GDM1 (cell line): ENCODE data around the gene SLC24A4.

Source experiments
- DNase-seq: peaks from one replicate; lab custom pipeline; 2025; lab: John Stamatoyannopoulos, UW

SLC24A4 gene

GRCh38 chr14:92316176-92316575 is 6.8 kb upstream of the SLC24A4 start:
- DNase-seq = no peak

DNA sequence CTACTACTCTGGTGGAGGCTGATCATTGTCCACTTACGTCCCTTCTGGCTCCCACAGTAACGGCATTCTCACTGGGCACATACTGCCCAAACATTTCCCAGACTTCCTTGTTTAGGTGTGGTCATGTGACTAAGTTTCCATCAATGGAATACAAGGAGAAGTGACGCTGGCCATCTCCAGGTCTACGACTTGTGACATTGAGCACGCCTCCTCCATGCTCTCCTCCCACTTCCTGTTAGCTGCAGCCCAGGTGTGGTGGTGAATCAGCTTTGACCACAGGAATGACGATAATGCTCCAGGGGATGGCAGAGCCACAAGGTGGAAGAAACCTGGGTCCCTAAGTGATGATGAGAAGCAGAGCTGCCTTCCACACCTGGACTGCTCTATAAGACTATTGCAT is 6.0 kb upstream of the SLC24A4 start:
- no peak for DNase-seq

- DNase-seq = no peak
These were observed 5.5 kb upstream of the SLC24A4 start for GRCh38 chr14:92317511-92317910.

DNA sequence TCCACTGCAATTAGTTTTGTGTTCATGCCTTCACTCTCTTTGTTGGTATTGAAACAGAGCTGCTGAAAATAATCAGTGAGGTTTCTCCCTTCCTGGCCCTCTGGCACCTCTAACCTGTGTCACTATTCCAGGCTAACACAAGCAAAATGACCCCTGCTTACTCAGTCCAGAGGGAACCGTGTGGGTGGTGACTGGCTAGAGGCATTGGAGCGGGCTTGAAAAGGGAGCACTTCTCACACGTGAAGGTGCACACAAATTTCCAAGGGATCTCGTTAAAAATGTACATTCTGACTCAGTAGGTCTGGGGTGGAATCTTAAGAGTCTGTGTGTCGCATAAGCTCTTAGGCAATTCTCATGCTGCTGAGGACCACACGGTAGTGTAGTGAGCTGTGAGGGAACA is 1.3 kb upstream of the SLC24A4 start:
- DNase-seq = no peak

DNA sequence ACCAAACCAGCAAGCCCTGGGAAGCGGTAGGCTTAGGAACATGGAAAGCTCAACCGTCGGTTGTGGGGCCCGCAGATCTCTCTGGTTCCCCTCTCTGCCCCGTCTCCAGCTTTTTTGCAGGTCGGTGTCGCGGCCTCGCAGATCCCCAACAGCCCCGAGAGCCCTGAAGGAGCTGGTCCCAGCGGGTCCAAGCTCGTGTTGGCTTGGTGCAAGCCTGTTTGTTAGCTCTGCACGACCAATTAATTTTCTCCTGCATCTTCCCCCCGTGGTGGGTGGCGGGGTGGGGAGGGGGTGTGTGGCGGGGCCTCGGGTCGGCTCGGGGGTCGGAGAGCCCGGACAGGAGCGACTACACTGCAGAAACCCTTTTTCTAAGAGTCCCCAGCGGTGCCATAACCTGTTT is 449 bp upstream of the SLC24A4 start:
- DNase-seq = no peak

DNA sequence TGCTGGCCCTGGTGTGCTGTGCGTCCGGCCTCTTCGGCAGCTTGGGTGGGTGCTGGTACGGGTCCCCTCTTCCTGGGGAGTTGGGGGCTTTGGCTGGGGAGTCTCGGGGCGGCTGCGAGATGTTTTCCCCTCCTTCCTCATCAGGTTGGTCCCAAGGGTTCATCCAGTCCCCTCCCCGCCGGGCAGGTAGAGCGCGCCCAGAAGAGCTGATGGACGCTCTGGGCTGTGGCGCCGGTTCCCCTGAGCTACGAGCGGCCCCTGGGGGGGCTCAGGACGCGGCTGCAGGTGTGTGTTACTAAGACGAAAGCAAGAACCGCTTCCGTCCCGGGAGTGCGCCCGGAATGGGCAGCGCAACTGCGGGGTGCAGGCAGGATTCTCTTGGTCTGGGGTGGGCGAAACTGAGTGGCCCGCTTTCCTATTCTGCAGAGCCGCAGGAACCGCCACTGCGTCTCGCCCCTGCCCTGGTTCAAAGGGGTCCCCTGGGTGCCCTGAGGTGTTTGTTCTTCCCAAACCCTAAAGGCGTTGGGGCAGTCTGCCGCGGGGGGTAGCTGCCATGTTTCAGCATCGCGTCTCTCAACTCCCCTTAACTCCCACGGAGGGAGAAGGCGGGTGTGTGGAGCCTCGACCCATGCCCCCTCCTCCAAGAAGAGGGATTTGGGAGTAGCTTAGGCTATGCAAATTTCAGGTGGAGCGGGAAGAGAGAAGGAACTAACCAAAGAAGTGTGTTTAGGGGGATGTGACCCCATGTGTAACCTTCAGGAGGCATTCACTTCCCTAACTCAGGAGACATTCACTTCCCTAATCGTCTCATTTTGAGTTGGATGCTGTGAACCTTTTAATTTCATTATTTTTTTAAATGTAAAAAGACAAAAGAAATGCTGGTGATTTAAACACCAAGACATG is 1.2 kb downstream of the SLC24A4 start:
- DNase-seq = no peak

- no peak for DNase-seq
These were observed 2.9 kb downstream of the SLC24A4 start for GRCh38 chr14:92325835-92326234.

DNA sequence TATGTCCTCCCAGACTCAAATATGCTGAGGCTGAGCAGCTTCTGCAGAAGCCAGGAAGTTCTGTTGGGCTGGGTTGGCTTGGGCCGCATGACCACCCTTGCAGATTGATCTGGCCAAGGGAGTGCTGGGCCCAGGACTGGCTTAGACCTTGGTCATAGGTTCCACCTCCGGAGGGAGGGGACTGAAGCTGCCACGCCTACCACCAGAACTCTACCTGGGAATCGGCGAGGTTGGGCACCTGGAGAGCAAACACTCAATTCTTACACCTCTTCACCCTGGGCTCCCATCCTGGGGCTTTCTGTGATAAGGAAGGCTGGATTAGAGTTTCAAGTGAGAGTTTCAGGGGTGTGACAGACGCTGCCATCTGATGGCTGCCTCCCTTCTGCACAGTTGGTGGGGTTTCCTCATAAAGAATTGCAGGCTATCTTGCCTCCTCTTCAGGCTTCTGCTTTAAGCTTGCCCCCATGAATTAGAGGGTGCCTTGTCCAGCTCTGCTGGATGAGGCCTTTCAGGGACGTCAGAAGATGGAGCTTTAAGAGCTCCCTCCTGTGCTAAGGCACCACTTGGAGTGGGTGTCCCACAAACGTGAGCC is 5.8 kb downstream of the SLC24A4 start:
- DNase-seq = no peak

DNA sequence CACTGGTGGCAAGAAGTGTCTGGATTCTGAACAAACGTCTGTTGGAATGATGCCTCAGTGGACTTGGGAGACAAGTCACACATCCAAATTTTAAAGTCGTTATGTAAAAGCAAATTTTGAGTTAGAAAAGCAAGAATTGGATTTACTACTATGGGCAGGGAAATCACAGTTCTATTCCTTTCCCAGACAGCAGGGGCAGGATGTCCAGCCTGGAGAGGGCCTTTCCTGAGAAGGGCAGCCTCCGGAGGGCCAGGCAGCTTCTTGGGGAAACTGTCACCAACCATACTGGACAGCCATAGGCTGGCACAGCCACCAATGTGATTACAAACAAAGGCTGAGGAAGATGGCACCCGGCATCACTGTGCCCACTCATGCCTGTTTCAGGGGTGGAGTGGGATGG is 11.1 kb downstream of the SLC24A4 start:
- no peak for DNase-seq

GRCh38 chr14:92336363-92336762 is 13.4 kb downstream of the SLC24A4 start:
- DNase-seq = no peak

DNA sequence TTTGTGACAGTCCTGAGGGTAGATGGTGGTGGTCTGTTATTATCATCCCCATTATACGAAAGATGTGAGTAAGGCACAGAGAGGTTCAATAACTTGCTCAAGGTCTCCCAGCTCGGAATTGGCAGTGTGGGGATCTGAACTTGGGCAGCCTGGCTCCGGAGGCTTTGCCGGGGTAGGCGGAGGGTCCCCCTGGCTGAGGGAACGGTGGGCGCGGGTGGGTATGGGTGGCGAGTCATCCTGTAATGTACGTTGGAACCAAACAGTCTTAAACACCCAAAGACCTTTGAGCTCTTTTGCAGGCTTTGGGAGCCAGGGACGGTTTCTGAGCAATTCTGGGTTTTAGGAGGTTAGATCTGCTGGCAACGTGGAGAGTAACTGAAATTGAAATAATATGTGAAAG is 16.5 kb downstream of the SLC24A4 start:
- no peak for DNase-seq

DNA sequence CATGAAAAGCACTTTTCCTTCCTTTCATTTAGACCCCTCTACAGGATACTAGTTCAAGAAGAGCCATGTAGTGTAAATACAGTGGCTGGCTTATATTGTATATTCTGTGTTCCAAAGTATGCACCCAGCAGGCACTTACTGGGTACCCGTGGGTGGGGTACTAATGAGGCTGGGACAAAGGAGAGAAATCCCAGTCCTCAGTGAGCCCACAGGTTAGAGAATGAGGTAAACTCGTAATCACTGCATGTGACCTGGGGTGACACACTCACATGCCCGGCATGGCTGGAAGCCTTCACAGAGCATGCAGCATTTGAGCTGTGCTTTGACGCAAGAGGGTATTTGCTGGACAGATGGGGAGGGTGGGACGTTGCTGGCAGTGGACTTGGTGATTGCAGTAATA is 17.1 kb downstream of the SLC24A4 start:
- DNase-seq = no peak

DNA sequence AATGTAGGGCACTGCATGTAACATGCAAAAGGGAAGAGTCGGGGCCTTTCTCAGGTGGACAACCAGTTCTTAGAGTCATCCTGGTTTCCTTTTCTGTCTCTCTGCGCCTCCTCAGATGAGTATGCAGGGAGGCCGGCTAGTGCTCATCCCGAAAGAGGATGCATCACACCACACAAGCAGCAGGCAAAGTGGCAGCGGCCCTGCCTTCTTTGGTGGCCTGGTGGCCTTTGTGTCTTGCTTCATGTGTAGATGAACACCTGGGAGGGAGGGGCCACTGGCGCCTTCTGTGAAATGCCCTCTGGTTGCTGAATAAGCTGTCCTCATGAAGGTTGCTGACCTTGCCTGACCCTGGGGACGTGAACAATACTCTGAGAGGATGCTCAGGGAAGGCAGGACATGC is 18.0 kb downstream of the SLC24A4 start:
- no peak for DNase-seq

DNA sequence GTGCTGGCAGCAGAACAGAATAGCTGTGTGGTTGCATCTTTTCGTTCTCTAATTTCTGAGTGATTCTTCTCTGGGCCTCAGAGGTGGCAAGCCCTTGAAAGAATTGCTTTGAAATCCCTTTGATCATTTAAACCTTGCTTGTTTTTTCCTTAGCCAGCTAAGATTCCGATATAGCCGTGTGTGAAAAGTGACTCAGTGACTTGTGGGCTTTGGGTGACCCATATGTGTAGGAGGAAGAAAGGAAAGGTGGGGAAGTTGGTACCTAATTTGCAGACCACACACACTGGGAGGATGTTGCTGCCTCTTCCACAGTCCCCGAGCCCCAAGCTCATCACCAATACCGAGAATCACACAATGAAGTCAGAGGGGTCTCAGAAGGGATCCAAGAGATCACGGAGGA is 18.8 kb downstream of the SLC24A4 start:
- DNase-seq = no peak

GRCh38 chr14:92348154-92348553 is 25.2 kb downstream of the SLC24A4 start:
- DNase-seq = no peak

GRCh38 chr14:92351750-92352149 is 28.8 kb downstream of the SLC24A4 start:
- DNase-seq = no peak

DNA sequence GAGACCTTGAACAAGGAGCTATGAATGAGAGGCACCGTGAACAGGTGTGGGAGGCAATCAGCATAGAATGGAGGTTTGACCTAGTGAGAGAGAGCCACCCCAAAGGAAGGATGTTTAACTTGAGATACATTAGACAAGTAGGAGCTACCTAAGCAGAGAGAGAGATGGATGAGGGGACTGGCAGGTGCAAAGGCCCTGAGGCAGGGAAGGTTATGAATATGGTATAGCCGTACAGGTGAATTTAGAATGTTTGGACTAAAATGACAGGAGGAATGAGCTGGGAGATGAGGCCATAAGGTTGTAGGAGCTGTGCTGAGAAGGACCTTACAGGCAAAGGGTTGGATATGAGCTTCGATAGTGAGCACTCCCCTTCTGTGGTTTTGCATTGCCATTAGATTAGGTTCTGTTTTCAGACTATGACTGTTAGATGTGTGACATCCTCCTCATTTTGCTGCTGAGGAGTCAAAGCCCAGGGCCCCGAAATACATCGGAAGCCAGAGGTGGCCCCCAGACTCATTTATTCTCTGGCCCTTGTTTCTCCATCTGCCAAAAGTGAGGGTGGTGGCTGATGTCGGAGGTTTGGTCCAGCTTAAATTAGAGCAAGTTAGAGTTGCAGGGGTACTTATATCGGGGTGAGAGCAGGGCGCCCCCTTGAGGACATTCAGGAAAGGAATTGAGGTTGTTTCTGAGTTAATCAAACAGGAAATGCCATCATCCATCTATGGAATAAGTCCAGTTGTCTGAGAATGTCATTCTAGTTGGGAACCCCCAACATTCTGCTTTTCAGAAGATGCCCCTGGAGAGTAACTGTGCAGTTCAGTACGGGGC is 29.4 kb downstream of the SLC24A4 start:
- DNase-seq = peak; percentile 20

DNA sequence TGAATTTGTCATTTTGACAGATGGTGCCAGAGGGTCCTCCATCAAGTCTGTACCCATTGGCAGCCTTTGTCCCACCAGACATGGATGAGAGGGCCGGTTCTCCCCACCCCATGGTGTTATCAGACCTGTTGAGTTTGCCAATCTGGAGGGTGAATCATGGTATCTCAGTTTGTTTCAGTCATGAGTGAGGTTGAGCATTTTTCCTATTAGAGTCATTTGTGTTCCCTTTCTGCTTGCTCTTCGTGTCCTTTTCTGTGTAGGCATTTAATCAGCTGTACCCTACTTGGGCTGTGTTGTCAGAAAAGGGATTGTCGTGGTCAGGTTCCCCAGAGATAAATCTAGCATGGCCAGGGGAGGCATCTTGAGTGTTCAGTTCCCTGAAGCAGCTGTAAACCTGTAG is 30.5 kb downstream of the SLC24A4 start:
- no peak for DNase-seq

GRCh38 chr14:92356677-92357076 is 33.7 kb downstream of the SLC24A4 start:
- no peak for DNase-seq

DNA sequence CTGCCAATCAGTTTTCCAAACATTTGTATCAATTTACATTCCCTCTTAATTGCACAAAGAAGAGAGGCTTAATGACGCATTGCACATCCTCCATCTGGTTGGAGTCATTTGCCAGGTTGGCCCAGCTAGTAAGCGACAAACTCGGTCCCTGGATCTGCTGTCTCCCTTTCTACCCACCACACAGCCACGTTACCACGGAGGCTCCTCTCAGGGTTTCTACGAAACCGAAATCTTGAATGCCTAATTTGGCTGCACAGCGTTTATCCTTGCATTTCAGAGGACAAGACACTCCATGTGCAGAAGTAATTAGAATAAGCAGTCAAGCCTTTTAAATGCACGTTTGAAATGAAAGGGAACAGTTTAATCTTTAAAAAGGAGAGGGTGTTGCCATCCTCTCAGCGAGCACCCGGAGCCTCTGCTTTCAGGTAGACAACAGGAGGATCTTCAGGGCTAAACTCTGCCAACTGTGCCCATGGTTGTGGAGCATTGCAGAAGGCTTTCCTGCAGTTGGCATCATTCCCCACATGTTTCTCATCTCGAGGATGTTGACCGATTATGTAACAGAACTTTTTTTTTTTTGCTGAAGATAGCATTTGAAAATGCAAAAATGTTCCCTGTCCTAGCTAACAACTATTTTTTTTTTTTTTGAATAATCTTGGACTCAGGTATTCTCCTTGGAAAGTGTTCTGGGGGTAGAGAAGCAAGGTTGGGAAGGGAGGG is 37.8 kb downstream of the SLC24A4 start:
- DNase-seq = no peak

DNA sequence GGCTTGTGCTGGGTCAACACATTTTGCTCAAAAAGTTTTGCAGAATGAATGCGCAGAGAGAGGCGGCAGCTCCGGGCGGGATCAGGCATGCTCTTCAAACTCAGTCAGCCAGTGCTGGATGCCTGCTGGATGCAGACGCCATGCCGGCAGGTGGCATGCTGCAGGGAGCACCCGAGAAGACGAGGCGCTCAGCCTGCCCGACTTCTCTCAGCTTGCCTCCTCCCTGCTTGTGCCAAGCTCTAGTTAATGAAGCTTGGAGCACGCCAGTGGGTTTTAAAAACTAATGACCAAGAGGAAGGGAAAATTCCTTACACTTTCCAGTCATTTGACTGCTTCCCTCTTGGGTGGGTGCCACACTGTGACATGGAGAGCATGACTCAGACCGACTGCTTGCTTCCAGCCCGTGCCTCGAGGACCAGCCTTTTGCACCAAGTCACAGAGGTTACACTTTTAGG is 39.8 kb downstream of the SLC24A4 start:
- no peak for DNase-seq

DNA sequence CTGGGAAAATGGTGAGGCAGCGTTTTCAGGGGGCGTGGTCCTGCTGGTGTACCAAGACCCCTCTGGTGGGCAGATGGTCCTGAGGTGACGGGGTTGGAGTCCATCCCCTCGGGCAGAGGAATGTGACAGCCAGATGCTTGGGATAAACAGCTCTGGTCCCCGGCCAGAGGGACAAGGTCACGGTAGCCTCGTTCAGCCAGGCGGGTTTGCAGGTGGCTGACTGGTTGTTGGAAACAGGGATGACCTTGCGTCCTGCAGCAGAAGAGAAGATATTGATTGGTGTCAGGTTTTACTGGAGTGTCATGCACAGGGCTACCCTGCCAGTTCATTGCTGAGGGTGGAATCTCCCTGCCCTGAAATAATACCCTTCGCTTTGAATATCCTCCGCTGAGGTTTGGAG is 43.3 kb downstream of the SLC24A4 start:
- no peak for DNase-seq
